NOMO-1 treated with dmso at 0.1 percent for 144 hours (cell line): Measurements from ENCODE around the gene FBXL4.

Experiments
- DNase-seq: peaks from one replicate; lab custom pipeline; 2025; ENCODE audit not compliant: unreplicated experiment; lab: John Stamatoyannopoulos, UW

The FBXL4 gene

DNA sequence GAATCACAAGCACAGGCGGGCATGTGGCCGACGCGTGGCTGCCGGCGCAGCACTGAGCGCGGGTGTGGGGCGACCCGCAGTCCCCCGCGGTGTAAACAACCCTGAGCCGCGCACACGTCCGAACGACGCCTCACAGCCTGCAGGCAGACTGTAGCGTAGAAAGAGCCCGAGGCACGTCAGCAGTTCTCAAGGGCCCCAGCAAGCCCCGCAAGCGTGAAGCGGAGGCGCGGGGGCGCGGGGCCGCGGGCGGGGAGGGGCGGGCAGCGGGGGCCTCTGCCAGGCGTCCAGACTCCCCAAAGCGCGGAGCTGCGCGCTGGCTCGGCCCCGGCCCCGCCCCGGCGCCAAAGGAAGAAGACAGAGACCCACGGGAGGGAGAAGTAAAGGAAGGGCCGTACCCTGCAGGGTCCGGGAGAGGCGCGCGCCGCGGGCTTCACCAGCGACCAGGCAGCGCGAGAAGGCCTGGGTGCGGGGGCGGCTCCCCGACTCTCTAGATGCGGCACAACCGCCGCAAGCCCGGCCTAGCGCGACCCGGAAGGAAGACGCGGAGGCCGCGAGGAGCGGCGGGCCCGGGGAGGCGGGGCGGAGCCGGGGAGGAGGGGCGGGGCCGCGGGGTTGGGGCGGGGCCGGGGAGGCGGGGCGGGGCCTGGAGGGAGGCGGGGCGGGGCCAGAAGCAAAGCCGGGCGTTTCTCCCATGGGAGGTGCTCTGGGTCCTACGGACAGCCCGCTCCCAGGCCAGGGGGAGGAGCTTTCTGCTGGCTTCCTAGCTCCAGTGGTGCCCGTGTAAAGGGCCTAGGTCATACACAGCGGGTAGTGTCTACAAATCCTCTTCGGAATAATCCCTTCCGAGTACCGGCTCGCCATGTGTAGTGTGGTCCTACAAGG lies at the start of gene FBXL4:
Gene FBXL4, minus strand, starts transcription at position 536 of the 882 bp plus-strand sequence. CDS start 20,958 bp downstream, outside the sequence.
- DNase-seq, result peak; percentile 57

DNA sequence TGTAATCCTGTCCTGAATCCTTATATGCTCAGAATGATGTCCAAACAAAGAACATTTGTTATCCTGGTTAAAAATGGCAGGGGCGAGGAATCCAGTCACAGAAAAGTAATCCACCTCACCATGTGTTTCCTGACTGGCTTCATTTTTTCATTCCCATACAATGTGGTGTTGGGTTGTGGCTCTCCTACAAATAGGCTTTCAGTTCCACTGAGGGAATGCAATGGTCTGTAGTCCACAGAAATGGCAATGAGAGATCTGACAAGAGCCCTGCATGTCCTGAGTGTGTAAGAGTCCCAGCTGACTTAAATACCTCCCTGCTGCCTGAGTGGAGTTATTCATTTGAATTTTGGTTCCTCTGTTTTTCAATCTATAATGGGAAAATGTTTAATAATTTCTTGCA lies 47.4 kb upstream of the FBXL4 start:
- no peak for DNase-seq

DNA sequence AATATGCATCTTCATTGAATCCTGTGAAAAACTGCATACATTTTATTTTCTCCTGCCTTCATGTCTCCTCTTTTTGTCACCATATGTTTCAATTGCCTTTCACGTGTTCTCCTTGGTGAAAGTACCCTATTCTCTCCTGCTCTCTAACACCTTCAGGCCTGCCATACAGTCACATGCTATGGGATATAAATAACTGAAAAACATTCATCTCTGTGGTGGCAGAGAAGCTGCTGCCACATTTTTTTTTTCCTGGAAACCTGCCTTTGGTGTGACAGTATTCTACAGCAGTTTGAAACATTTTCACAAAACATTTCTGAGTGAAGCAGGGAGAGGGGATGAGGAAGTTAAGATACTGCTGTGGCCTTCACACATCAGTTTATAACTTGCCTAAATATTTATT lies 44.8 kb upstream of the FBXL4 start:
- DNase-seq, result no peak

DNA sequence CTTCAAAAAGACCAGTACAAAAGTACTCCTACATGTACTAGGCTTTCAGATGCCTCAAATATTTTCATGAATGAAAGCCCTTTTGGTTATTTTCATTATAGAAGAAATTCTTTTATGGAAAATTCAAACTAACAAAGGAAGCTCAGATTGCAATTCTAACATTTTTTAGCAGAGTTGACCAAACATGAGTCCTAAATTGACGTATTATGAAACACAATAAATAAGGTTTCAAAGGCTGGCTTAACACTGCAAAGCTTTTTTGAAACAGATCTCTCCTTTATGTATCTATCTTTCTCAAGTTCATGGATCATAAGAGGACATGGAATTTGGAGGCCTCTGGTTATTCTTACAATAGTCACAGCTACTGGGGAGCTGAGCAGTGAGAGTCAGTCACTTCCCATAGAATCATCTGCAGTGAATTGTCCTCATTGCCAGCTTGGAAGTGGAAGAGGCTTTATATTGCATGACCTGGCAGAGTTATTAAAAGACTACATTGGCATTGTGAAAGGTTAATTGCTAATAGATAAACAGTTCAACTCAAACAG lies 38.4 kb upstream of the FBXL4 start:
- DNase-seq, result no peak

DNA sequence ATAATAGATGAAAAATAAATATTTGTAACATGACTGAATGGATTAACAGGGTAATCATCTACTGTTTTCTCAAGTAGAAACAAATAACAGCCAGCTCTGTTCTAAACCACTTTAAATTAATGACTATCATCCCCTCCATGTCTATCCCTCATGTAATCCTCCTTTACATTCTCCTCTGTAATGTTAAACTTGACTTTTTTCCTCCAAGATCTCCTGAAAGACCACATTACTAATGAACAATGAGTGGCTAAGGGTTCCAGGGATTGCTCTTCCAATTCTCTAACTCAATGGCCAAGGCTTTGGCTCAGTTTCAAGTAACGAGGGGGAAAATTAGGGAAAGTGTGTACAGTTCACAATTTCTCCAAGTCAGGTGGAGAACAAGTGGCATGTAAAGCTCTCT lies 37.6 kb upstream of the FBXL4 start:
- no peak for DNase-seq

DNA sequence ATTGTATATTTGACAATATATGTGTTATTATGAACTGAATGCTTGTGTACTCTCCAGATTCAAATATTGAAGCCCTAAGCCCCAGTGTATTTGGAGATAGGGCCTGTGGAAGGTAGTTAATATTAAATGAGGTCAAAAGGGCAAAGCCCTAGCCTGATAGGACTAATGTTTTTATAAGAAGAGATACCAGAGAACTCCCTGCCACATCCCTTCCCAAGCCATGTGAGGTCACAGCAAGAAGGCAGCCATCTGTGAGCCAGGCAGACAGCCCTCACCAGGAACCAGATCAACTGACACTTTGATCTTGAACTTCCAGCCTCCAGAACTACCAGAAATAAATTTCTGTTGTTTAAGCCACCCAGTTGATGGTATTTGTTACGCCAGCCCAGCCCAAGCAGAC lies 36.4 kb upstream of the FBXL4 start:
- DNase-seq, result no peak

DNA sequence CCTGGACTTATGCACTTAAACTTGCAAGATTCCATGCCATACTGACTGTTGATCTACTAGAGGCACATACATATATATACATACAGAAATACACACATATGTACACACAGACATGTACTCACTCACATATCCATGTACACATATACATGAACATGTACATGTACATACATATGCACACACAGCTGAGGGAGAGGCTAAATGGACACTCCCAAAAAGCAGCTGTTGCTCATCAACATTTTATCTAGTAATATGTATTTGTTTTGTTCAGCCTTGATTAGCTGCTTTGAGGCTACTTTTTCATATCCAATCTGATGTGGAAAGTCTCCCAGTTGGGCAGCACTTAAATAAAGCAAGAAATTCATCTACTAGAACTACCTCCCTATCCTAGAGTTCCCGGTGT lies 33.7 kb upstream of the FBXL4 start:
- DNase-seq, result no peak

DNA sequence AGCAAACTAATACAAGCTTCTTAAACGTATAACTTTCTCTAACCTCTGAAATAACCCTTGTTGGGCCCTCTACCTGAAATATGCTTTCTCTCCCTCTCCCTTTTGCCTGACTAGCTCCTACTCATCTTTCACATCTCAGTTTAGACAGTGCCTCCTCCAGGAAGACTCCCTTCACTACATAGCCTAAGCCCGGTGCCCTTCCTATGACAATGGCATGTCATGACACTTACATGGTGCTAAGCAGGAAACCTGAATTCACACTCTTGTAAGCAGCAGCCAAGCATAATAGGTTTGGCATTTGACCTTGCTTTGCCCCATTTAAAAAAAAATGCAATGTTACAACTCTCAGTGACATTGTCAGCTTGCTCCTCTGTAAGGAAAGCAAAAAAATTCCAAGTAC lies 33.1 kb upstream of the FBXL4 start:
- no peak for DNase-seq

DNA sequence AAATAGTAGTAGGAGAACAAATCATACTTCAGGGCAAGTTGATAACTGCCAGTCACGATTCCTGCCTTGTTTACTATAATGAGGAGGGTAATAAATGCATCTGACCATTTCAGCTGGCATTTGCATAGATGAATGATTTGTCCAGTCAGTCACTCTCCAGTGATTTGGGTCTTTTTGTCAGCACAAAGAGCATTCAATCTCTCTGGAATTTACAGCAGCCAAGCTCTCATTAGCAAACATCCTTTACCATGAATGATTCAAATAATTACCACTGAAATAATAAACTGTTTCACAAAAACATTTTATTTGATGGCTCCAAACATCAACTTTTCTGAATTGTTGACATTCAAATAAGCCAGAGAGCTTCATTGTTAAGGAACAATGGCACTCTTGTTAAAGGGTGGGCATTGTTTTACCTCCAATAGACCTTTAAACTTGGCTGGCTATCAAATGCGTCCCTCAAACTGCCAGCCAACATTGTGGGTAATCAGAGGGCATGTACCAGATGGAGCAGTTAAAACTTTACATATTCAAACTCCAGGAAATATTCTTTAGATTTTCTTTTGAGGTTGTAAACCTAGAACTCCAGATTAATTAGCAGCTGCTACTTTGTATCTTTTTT lies 30.0 kb upstream of the FBXL4 start:
- DNase-seq, result no peak

DNA sequence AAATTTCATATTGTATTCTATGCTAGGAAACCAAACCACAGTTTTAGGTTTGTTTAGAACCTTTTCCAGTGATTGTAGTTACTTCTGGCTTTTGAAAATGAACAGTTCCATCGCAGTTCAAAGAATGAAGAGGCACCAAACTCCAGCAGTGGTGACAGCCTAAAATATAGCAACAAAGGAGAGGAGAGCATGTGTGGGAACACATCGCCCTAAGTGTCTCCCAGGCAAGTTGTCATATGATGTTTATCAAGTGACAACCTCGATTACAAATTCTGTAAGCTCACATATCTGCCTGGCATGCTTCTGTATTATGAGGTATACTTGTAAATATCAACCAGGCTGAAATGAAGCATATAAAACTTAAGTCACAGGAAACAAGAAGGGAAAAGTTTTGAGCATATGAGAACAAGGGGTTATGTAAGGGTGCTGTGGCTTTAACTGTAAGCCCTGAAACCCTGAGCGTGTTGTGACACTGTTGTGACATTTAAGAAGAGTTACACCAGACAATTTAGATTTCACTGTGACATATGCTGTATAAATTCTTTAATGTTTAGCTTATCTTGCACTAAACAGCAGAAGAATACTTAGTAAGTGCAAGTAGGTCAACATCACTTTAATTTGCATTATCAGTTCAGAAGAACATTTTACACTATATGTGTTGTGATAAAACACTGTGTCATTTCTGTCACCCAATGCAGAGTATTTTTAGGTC lies 29.1 kb upstream of the FBXL4 start:
- DNase-seq, result no peak

DNA sequence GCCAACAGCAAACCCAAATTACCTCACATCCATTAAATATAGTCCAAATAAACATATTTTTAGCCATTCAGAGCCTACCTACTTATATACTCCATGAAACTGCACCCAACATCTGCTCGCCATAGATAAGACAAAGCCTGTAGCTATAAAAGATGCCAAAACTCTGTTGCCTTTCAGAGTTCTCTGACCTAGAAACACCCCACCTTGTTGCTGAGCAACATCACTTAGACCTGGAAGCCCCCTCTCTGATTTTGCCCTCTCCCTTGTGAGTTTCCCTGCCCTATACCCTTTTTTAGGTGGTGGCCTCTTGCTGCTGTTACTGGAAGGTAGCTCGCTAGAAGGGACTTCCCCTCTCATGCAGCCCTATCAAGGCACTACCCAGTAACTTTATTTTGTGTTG lies 27.7 kb upstream of the FBXL4 start:
- DNase-seq, result no peak

DNA sequence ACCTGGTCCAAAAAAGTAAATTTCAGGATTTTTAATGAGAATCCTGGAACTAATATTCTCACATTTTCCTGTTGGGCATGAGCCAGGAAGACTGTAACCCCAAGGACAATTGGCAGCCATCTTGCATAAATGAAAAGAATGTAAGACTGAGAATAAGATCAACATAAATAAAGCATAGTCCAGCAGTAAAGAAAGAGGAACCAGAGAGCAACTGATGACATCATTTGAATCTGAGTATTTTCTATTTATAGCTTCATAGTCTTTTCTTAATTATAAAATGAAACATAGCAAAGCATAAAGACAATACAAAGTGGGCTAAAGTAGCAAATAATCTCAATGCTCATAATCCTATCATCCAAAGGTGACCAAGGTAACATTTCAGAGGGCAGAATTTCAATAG lies 26.6 kb upstream of the FBXL4 start:
- no peak for DNase-seq

DNA sequence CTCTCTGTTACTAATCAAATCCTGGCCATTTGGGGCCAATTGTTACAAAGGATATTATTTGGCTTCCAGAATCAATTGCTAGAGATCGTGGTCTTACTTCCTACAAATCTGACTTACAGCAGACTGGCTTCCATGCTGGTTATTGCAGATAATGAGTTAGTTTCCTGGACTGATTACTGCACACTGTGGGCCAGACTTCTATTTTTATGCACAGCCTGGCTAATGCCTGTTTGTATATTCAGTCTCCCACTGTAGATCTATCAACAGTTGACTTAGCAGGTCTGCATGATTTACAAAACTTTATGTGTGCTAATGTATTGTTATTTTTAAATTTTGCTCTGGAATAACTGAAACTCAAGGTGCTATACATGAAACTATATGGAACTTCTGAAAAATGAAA lies 25.8 kb upstream of the FBXL4 start:
- DNase-seq, result no peak

DNA sequence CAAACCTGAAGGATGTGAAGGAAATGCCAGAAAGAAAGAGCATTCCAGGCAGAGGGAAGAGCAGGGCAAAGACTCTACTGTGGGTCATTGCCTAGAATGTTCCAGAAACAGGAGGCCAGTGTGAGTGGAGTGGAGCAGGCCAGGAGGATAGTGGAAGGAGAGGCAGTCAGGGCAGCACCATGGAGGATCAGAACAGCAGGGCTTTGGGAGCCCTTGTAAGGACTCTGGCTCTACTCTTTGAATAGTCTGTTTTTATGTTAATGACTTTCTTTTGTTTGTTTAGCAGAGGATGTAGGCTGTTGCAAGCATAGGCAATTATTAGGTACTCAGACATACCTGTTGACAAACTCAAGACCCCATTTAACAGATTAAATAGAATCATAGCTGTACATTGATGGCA lies 23.6 kb upstream of the FBXL4 start:
- DNase-seq, result no peak

DNA sequence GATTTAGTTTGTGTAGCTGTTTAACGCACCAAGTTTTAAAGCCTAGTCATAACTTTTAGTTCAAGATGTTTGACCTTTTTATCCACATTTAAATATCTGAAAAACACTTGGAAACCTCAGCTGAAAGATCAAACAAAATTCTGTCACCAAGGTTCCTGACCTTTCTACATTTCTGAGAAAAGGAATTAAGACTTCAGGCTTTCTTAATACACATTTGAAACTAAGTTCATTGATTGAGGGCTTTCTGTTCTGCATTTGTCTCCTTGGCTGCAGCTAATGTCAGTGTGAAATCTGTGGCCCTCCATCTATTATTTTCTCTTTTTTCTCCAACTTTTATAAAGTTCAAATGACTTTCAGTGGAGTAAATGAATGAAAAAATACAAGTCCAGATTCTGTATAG lies 22.7 kb upstream of the FBXL4 start:
- no peak for DNase-seq

DNA sequence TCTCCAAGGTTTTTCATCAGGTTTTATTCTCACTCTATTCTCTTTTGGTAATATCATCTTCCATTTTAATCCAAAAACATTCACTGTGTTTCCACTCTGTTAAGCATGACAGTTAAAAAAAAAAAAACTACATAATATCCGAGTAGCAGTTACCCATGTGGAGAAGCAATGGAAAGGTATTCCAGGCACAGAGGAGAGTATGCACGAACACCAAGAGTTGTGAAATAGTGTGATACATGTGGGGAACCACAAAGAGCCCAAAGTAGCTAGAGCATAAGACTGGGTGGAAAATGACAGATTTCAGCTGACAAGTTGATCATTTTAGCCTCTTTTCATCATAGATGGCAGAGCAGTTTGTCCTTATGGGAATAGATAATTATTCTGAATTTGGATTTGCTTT lies 19.9 kb upstream of the FBXL4 start:
- DNase-seq, result no peak

DNA sequence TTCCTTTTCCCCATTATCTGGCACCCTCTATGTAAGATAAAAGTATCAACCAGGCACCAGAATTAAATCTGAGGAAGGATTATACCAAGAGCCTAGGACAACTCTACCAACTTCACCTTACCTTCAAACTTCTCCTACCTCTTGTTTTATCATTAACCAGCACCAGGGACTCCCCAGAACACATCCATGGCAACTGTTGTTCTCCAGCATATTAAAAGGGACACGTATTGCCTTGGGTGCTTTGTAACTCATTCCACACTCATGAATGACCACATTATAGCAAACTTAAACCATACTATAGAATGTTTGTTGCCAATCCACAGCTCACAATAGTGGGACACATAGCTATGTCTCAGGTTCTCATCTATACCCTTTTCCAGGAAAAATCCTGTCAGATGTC lies 11.9 kb upstream of the FBXL4 start:
- no peak for DNase-seq

DNA sequence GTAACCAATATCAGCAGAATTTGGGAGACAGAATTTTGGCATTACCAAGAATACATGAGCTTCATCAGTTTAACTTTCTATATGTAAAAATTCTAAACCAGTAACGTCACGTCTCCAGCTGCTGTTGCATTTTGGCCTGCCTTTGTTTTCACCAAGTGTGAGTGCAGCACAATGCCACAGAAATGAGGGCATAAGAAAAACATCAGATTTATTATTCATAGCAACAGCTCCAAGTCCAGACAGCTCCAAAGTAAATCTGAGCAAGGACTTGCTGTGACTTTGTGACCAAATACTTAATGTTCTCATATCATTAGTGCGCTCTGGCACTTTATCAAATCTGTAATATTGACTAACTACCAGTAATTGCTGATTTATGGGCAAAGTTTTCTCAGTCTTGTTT lies 11.0 kb upstream of the FBXL4 start:
- DNase-seq, result no peak

DNA sequence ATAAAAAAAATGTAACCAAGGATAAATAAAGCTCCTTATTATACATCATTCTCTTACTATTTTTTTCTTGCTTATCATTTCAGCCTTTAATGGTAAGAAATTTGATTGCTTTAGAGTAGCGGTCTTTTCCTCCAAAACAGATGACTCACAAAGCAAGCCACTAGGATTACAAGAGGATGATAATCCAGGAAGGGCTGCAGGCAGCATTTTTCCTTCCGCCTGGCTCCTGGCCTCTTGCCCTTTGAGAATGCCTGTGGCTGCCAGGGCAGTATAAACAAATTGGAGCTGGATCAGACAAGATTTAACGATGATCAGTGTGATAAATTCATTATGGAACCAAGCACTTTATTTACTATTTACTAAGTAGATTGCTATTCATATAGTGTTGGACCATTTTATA lies 9.7 kb upstream of the FBXL4 start:
- DNase-seq, result no peak

DNA sequence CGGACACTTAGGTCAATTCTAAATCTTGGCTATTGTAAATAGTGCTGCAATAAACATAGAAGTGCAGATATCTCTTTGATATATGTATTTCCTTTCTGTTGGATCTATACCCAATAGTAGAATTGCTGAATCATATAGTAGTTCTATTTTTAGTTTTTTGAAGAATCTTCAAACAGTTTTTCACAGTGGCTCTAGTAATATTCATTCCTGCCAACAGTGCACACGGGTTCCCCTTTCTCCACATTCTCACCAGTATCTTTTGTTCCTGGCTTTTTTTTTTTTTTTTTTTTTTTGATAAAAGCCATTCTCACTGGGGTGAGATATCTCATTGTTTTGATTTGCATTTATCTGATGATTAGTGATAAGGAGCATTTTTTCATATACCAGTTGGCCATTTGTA lies 1.8 kb upstream of the FBXL4 start:
- DNase-seq, result no peak

DNA sequence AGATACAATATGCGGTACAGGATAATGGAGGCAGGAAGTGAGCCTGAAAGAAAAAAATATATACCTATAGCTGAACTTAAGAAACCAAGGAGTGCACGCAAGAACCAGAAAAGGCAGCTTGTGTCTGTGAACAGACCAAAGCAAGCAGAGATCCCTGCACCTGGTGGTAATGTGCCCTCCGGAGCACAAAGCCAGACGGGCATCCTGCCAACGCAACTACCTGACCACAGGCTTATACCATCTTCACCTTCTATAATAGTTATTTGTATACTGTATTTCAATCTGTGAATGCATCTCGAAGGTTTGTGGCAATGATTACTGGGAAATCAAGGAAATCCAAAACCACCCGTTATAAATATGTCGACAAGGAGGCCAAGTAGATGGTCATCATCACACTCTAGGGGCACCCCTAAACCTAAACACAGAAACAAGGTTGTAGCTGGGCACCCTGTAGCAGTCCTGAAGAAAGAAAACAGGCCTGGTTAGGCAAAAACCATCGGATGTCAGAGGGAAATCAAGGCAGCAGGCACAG lies 801 bp downstream of the FBXL4 start:
- no peak for DNase-seq
